IPS-18a (cell line): ENCODE data around the gene NOS1AP.

ENCODE experiments used
- H3K27ac ChIP-seq: one replicate; pipeline ENCODE4 v1.5.1; 2013; ENCODE audit warnings: low read length
- H3K27me3 ChIP-seq: one replicate; pipeline ENCODE4 v1.6.1; 2013; ENCODE audit warnings: mild to moderate bottlenecking, low read length; ENCODE audit not compliant: control insufficient read depth, insufficient read depth
- H3K36me3 ChIP-seq: one replicate; pipeline ENCODE4 v1.6.1; 2013; ENCODE audit warnings: low read depth, low read length; ENCODE audit not compliant: control insufficient read depth
- H3K4me1 ChIP-seq: one replicate; pipeline ENCODE4 v1.6.1; 2013; ENCODE audit warnings: low read depth, low read length; ENCODE audit not compliant: control insufficient read depth
- H3K4me3 ChIP-seq: one replicate; pipeline ENCODE4 v1.5.1; 2013; ENCODE audit warnings: low read length
- H3K9ac ChIP-seq: one replicate; pipeline ENCODE4 v1.6.1; 2013; ENCODE audit warnings: mild to moderate bottlenecking, low read length, moderate library complexity
- H3K9me3 ChIP-seq: one replicate; pipeline ENCODE4 v1.6.1; 2013; ENCODE audit warnings: low read depth, low read length; ENCODE audit not compliant: control insufficient read depth

The NOS1AP gene

GRCh38 chr1:162386292-162387225 is 317.1 kb downstream of the NOS1AP start:
- Histone ChIP-seq H3K27me3 (no peaks in the 10 kb centered on the region), H3K9me3 (no peaks in the 10 kb centered on the region), H3K4me1 (peaks cover 4% of the 10 kb centered on the region), H3K27ac (no peak overlapping the region), H3K4me3 (no peak overlapping the region), H3K36me3 (peaks cover 3% of the 10 kb centered on the region), H3K9ac (no peak overlapping the region)

DNA sequence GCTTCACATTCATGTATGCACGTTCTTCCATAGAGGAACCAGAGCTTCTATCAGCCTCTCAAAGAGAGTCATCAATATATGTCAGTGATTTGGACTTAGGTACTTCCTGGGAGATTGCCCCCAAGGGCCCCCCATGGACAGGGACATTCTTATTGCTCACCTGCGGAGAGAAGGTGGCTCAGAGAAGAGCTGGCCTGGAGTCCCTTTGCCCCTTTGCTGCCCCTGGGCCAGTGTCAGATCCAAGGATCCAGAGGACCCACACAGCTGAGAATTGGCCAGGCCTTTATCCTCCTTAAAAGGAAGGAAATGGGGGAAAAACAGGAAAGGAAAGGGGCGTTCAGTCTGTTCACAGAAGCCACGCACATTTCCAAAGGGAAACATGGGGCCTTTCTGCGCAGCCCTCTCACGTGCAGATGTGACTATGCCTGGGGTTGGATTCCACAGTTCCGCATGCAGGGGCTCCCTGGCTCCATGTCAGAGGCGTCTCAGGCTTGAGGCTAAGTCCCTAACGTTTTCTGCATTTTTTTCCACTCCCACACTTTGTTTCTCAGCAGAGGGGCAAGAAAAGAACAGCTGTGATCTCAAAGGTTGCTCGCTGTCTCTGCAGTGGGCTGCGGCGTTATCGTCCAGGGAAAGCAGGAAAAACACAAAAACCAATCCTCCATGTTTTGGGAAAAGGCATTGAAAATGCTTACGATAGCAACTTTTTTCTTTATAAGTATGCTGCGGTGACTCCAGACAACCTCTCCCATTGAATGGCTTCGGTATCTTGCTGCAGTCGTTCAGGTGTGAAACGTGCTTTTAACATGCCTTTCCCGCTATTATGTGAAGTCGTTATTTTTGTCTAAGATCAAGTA is 318.0 kb downstream of the NOS1AP start:
- Histone ChIP-seq H3K9ac (no peak overlapping the region), H3K36me3 (peaks cover 3% of the 10 kb centered on the region), H3K27me3 (no peaks in the 10 kb centered on the region), H3K9me3 (no peaks in the 10 kb centered on the region), H3K4me1 (peaks cover 4% of the 10 kb centered on the region), H3K27ac (no peak overlapping the region), H3K4me3 (no peak overlapping the region)

GRCh38 chr1:162388083-162388594 is 318.6 kb downstream of the NOS1AP start:
- no peak overlapping the region for H3K4me3 ChIP-seq
- no peaks in the 10 kb centered on the region for H3K27me3 ChIP-seq
- H3K9ac ChIP-seq: no peak overlapping the region
- H3K27ac ChIP-seq: no peak overlapping the region
- no peaks in the 10 kb centered on the region for H3K9me3 ChIP-seq
- peaks cover 4% of the 10 kb centered on the region for H3K4me1 ChIP-seq
- peaks cover 3% of the 10 kb centered on the region for H3K36me3 ChIP-seq

GRCh38 chr1:162388615-162389014 is 319.1 kb downstream of the NOS1AP start:
- Histone ChIP-seq H3K36me3 (peaks cover 2% of the 10 kb centered on the region), H3K27ac (no peak overlapping the region), H3K4me1 (peaks cover 4% of the 10 kb centered on the region), H3K4me3 (no peak overlapping the region), H3K9ac (no peak overlapping the region), H3K9me3 (no peaks in the 10 kb centered on the region), H3K27me3 (no peaks in the 10 kb centered on the region)

- Histone ChIP-seq H3K9ac (no peak overlapping the region), H3K4me1 (peaks cover 4% of the 10 kb centered on the region), H3K27ac (no peak overlapping the region), H3K4me3 (no peak overlapping the region), H3K9me3 (no peaks in the 10 kb centered on the region), H3K36me3 (no peaks in the 10 kb centered on the region), H3K27me3 (no peaks in the 10 kb centered on the region)
Observed at GRCh38 chr1:162389021-162389818, 319.7 kb downstream of the NOS1AP start.

DNA sequence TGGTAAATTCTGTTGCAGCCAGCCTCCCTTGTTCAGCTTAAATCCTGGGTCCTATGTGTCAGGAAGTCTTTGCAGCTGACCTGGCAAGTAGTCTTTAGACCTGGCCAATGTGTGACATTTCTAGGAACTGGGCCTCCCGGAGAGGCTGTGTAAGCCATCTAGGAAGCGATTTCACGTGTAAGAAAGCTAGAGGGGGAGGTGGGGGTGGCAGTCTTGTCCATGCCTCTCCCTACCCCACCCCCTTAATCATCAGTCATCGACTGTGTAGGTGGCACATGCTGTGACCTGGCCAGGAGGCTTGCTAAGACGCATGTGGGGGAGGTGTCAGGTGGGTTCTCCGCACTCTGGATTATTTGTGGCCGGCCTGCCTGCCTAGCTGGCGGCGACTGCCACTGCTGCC is 320.5 kb downstream of the NOS1AP start:
- Histone ChIP-seq H3K4me1 (peaks cover 4% of the 10 kb centered on the region), H3K9ac (no peak overlapping the region), H3K27me3 (no peaks in the 10 kb centered on the region)

DNA sequence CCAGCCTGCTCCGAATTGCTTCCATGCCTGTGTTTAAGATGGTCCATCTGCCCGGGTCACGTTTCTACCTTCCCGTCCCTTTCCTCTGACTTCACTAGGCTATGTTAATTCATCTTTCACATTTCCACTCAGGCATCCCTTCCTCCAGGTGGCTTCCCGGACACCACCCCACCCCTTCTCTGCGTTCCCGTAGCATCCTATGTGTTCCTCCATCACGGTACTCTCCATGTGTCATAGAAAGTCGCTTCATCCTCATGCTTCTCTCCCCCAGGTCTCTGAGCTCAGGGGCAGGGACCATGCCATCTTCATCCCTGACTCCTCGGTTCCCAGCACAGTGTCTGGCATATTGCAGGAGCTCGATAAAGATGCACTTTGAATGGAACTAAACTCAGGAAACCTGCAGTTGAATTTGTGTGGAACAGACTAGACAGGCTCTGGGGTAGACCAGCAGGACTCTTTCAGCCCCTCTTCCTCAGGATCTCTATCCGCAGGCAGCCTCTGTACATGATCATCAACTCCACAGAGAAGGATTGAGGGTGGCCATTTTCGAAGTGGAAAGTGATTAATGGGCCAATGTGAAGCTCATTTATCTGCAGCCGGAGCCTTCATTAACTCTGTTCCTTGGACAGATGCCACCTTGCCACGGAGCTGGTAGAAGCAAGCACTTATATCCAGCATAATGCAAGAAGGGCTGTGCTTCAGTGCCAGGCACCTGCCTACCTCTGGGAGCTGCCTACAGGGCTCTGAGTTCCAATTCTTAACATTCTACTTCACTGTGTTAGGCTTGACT is 321.1 kb downstream of the NOS1AP start:
- Histone ChIP-seq H3K27me3 (no peaks in the 10 kb centered on the region), H3K9ac (no peak overlapping the region), H3K27ac (no peak overlapping the region), H3K9me3 (no peaks in the 10 kb centered on the region), H3K4me1 (peaks cover 4% of the 10 kb centered on the region), H3K36me3 (no peaks in the 10 kb centered on the region), H3K4me3 (no peak overlapping the region)

More for the DNA sequence above, 320.5 kb downstream of the NOS1AP start:
- no peak overlapping the region for H3K27ac ChIP-seq
- no peaks in the 10 kb centered on the region for H3K9me3 ChIP-seq
- no peak overlapping the region for H3K4me3 ChIP-seq
- H3K36me3 ChIP-seq: no peaks in the 10 kb centered on the region

DNA sequence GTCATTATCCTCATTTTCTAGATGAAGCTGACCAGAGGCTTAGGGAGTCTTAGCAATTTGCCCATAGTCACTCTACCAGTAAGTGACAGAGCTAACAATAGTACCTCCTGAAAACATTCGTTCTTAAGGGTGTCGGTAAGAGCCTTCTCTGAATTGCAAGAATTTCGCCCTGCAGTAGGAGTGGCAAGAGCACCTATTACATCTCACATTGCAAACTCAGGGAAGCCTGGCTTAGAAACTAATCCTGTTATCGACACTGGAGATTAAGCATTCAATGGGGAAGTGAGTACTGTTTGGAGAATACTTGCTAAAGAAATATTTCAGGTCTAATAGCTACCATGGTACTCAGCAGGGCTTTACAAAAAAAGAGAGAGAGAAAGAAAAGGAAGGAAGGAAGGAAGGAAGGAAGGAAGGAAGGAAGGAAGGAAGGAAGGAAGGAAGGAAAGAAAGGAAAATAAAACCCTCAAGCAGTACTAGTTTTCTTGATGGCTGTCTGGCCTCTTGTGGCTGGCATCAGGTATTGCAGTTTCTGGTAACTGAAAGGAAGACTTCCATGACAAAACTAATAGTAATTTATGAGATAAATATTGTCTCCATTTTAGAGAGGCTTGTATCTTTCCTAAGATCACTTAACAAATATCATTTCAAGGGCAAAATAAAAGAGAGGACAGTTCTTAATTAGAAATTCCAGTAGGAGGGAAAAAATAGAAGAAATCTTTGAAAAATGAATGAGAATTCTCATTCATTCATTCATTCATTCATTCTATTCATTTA is 322.5 kb downstream of the NOS1AP start:
- H3K9ac ChIP-seq: no peak overlapping the region
- H3K27ac ChIP-seq: no peak overlapping the region
- no peaks in the 10 kb centered on the region for H3K27me3 ChIP-seq
- H3K9me3 ChIP-seq: no peaks in the 10 kb centered on the region
- H3K4me1 ChIP-seq: peaks cover 4% of the 10 kb centered on the region
- H3K36me3 ChIP-seq: no peaks in the 10 kb centered on the region
- H3K4me3 ChIP-seq: no peak overlapping the region

DNA sequence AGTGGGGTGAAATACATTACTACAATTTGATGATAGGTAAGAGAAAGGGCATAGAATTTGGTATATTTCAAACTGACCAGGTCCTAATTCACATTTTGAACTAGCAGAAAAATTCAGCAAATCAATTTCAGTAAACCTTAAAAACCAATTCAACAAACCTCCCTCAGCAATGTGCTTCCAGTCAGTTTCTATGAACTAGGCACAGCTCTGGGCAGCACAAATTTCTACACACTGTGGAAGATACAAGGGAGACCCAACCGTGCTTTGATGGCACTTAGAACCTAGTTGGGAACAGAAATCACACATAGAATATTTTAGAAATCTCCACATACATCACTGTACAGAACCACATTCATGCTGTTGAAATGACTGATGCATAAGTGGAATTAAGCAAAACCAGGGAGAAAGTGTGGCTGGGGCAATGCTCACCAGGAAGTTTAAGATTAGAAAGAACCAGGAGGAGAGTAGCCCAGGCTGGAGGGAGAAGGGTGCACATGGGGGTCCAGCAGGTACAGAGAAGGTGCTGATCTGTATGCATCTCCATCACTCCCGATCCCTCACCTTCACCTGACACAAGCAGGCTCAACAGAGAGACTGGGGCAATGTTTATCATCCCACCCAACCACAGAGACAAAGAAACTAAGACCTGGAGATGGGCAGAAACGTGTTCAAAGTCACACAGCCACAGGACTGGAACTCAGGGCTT is 326.9 kb downstream of the NOS1AP start:
- H3K36me3 ChIP-seq: no peaks in the 10 kb centered on the region
- H3K4me1 ChIP-seq: peaks cover 13% of the 10 kb centered on the region
- no peak overlapping the region for H3K27ac ChIP-seq
- no peaks in the 10 kb centered on the region for H3K9me3 ChIP-seq
- H3K9ac ChIP-seq: no peak overlapping the region
- no peak overlapping the region for H3K4me3 ChIP-seq
- no peaks in the 10 kb centered on the region for H3K27me3 ChIP-seq
